Measurements from ENCODE around the gene CSK. TPM values are rescaled to one million over a fixed set of nuclear protein-coding genes. Genes with fewer than 3 reads are reported as not detected.

CSK gene
- total and polyA plus RNA-seq, 11 donors, result 19.1 to 66.7 (median 25.9) TPM

- Histone ChIP-seq H3K9me3 (no peaks in the 10 kb centered on the region), H3K27me3 (no peaks in the 10 kb centered on the region), H3K36me3 (peaks cover 0 to 15% (median 0%) of the 10 kb centered on the region in 9 donors), H3K4me3 (peak overlapping the region in 3 of 12 donors; percentile 9 to 72 (median 15)), H3K4me1 (peaks cover 50 to 100% (median 99%) of the 10 kb centered on the region in 12 donors), H3K27ac (peak overlapping the region in 11 of 12 donors; percentile 77 to 97 (median 86))
- no peak for DNase-seq
- whole genome bisulfite sequencing, 4 donors, result 46 to 66% (median 56%) methylated on average over 6 to 7 of the region's 7 CpGs
- no peak for ATAC-seq
- intact Hi-C loops (cut with DNase I), result no loop called here
- TF ChIP-seq CTCF (IDR thresholded peaks at IDR 0.05) (peak in 1 of 12 donors; percentile 1), POLR2A (IDR thresholded peaks at IDR 0.05) (no peak)
Measured at GRCh38 chr15:74788042-74788682, 6.3 kb downstream of the CSK start.

GRCh38 chr15:74788683-74789151 is 6.8 kb downstream of the CSK start:
- DNase-seq (no peak), ATAC-seq (no peak)
- H3K27me3 ChIP-seq, result no peaks in the 10 kb centered on the region
- H3K36me3 ChIP-seq, result peaks cover 0 to 15% (median 0%) of the 10 kb centered on the region in 9 donors
- H3K27ac ChIP-seq, result peak overlapping the region in 11 of 12 donors; percentile 57 to 97 (median 86)
- 60 to 82% (median 73%) methylated on average over 9 of the region's 9 CpGs for WGBS, 4 donors
- H3K9me3 ChIP-seq, result no peaks in the 10 kb centered on the region
- H3K4me3 ChIP-seq, result peak overlapping the region in 3 of 12 donors; percentile 14 to 72 (median 25)
- H3K4me1 ChIP-seq, result peaks cover 46 to 100% (median 98%) of the 10 kb centered on the region in 12 donors
- intact Hi-C loops (cut with DNase I), result no loop called here
- TF ChIP-seq CTCF (IDR thresholded peaks at IDR 0.05) (no peak), POLR2A (IDR thresholded peaks at IDR 0.05) (no peak)

- intact Hi-C loops (cut with DNase I), result no loop called here
- H3K4me3 ChIP-seq, result peak overlapping the region in 3 of 12 donors; percentile 14 to 72 (median 25)
Measured at GRCh38 chr15:74789171-74789631, 7.3 kb downstream of the CSK start.

More at GRCh38 chr15:74789171-74789631, 7.3 kb downstream of the CSK start:
- Histone ChIP-seq H3K27me3 (no peaks in the 10 kb centered on the region), H3K36me3 (peaks cover 0 to 15% (median 0%) of the 10 kb centered on the region in 9 donors), H3K27ac (peak overlapping the region; percentile 67 to 97 (median 88)), H3K4me1 (peaks cover 41 to 100% (median 93%) of the 10 kb centered on the region in 12 donors), H3K9me3 (no peaks in the 10 kb centered on the region)
- DNase-seq, result no peak
- WGBS, 4 donors, result 64 to 82% (median 68%) methylated on average over 11 to 14 of the region's 14 CpGs
- ATAC-seq, result no peak
- TF ChIP-seq POLR2A (IDR thresholded peaks at IDR 0.05) (no peak), CTCF (IDR thresholded peaks at IDR 0.05) (no peak)
